ENCODE data around the gene ELP2. TPM values are rescaled to one million over a fixed set of nuclear protein-coding genes. Genes with fewer than 3 reads are reported as not detected.

ELP2 gene
- total RNA-seq, 1 donor from 2014 or later, result 171 TPM

DNA sequence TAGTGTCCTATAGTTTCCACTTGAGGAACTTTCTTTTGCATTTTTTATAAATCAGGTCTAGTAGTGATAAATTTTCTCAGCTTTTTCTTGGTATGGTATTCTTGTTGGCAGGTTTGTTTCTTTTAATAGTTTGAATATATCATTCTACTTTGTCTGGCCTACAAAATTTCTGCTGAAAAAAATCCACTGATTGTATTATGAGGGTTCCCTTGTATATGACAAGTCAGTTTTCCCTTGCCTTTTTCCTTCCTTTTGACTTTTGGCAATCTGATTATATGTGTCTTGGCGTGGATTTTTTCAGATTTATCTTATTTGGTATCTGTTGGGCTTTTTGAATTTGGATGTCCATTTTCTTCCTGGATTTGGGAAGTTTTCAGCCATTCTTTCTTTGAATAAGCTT lies 99.5 kb downstream of the ELP2 start:
- H3F3A ChIP-seq (ENCODE audit: low read depth), result no peaks in the 10 kb centered on the region
- H3K27ac ChIP-seq, result no peak overlapping the region
- no peaks in the 10 kb centered on the region for H3K27me3 ChIP-seq
- Mint-ChIP-seq H3K9me3 (peaks cover 38% of the 10 kb centered on the region), H3K36me3 (peaks cover 2% of the 10 kb centered on the region), H3K4me1 (no peaks in the 10 kb centered on the region), H3K27me3 (ENCODE audit: insufficient read depth, low read depth) (peaks cover 2% of the 10 kb centered on the region), H3K4me3 (no peak overlapping the region), H3K27ac (no peak overlapping the region)
- no peaks in the 10 kb centered on the region for H3K36me3 ChIP-seq
- no peak overlapping the region for H3K4me3 ChIP-seq
- H2AFZ ChIP-seq (replicated peaks), result no peak overlapping the region
- no peaks in the 10 kb centered on the region for H3K4me1 ChIP-seq
- H3K4me2 ChIP-seq, result no peak overlapping the region
- no peak for DNase-seq (ENCODE audit: low spot score)
- no peaks in the 10 kb centered on the region for H3K79me2 ChIP-seq (ENCODE audit: low read depth)
- TF ChIP-seq EZH2 (IDR thresholded peaks at IDR 0.05), result no peak
- TF ChIP-seq, protein P1, sequence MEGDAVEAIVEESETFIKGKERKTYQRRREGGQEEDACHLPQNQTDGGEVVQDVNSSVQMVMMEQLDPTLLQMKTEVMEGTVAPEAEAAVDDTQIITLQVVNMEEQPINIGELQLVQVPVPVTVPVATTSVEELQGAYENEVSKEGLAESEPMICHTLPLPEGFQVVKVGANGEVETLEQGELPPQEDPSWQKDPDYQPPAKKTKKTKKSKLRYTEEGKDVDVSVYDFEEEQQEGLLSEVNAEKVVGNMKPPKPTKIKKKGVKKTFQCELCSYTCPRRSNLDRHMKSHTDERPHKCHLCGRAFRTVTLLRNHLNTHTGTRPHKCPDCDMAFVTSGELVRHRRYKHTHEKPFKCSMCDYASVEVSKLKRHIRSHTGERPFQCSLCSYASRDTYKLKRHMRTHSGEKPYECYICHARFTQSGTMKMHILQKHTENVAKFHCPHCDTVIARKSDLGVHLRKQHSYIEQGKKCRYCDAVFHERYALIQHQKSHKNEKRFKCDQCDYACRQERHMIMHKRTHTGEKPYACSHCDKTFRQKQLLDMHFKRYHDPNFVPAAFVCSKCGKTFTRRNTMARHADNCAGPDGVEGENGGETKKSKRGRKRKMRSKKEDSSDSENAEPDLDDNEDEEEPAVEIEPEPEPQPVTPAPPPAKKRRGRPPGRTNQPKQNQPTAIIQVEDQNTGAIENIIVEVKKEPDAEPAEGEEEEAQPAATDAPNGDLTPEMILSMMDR (IDR thresholded peaks at IDR 0.05), result no peak
- no peaks in the 10 kb centered on the region for H4K20me1 ChIP-seq (ENCODE audit: low read depth)
- no peaks in the 10 kb centered on the region for H3K9me3 ChIP-seq (ENCODE audit: low read depth)
- H3K9ac ChIP-seq, result no peak overlapping the region

Other genes starting within 250 kb of the ELP2 start
- gene RPRD1A, start 62.3 kb upstream of the ELP2 start, total RNA-seq (ENCODE audit: low replicate concordance), result 151 and 198 TPM in 2 replicates
- 70.6 and 92.5 TPM in 2 replicates for gene SLC39A6, start 559 bp upstream of the ELP2 start, total RNA-seq (ENCODE audit: low replicate concordance)
- 0.36 and 1.1 TPM in 2 replicates for gene MOCOS, start 57.6 kb downstream of the ELP2 start, total RNA-seq (ENCODE audit: low replicate concordance)
- 69.7 and 70.2 TPM in 2 replicates for gene FHOD3, start 167.8 kb downstream of the ELP2 start, total RNA-seq (ENCODE audit: low replicate concordance)

Data from neural progenitor cell (in vitro differentiated cells).